GM12875 (cell line): ENCODE measurements around the gene MYOG.

ENCODE experiments used
- H3K4me3 ChIP-seq: one replicate; pipeline ENCODE4 v1.5.1; 2011; ENCODE audit warnings: low read depth, low read length, control low read depth
- CTCF ChIP-seq: IDR thresholded peaks from 2 replicates; pipeline ENCODE4 v1.5.1; 2011; ENCODE audit warnings: low read depth, mild to moderate bottlenecking, control low read depth, inconsistent platforms, low read length, moderate library complexity, borderline replicate concordance; ENCODE audit not compliant: insufficient read depth

The MYOG gene

DNA sequence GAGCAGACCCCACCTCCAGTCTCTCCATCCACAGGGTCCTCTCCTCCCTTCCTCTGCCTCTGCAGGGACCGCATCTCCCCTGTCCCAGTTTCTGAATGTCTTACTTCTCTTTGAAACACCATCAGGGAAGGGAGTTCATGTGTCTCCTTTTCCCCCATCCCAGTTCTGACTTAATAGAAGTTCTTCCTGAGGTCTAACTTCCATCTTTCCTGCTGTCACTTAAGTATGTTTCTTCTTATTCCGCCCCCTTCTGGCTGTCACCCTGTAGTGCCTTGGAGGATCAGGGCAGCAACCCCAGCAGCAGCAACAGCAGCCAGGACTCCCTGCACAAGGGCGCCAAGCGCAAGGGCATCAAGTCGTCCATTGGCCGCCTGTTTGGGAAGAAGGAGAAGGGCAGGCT is 29.3 kb downstream of the MYOG start:
- H3K4me3 ChIP-seq, result no peak overlapping the region
- TF ChIP-seq CTCF, result peak; percentile 25; the same call in 1 of the 2 replicates

DNA sequence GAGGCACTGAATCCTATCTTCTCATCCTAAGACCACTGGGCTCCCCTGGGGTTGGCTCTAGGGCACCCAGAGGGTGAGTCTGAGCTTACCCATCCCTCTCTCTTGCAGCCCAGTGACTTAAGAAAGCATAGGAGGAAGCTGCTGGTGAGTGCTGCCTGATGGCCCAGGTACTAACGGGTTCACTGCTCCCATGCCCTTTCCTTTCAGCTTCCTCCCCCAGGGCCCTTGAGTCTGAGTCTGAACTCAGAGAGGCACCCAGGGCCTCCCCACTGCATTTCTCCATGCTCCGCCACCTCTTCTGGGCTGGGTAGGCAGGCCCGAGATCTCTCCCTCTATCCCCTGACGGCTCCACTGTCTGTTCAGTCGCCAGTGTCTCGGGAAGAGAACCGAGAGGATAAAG is 29.8 kb downstream of the MYOG start:
- no peak overlapping the region for H3K4me3 ChIP-seq
- TF ChIP-seq CTCF, result no peak

- H3K4me3 ChIP-seq, result no peak overlapping the region
- no peak for TF ChIP-seq CTCF
Measured at GRCh38 chr1:203055161-203055799, 30.5 kb downstream of the MYOG start.

DNA sequence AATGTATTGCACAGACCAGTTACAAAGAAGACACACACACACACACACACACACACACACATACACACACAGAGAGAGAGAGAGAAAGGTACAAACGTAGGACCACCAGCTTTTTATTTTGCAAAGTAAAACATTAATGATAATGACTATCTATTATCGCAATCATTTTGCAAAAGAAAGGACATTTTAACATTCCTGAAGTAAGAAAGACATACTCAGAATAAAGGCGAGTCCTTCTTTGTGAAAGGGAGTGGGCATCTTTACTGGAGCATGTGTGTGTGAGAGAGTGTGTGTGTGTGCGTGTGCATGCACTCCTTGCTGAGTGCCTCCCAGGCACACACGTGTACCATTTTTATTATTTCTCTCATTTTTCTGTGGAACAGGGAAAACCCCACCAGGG is 31.2 kb downstream of the MYOG start:
- no peak overlapping the region for H3K4me3 ChIP-seq
- TF ChIP-seq CTCF, result no peak

GRCh38 chr1:203054184-203054583 is 31.6 kb downstream of the MYOG start:
- TF ChIP-seq CTCF, result no peak
- H3K4me3 ChIP-seq, result no peak overlapping the region

DNA sequence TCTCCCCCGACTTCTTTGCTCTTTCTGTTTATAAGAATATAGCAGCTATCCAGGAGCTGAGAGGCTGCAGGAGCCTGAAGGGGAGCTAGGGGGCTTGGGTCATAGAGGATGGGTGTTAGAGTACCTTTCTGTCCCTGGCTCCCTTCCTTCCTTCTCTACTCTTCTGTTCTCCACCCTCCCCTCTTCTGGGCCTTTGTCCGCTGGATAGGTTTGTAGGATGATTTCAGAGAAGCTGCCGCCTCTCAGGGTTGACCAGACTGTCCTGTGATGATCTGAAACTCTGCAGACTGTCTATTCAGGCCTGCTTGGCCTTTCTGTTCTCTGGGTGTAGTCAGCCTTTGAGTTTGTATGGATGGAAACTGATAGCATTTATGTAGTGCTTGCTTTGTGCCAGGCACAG is 33.2 kb downstream of the MYOG start:
- TF ChIP-seq CTCF, result no peak
- no peak overlapping the region for H3K4me3 ChIP-seq

GRCh38 chr1:203051841-203052324 is 33.9 kb downstream of the MYOG start:
- TF ChIP-seq CTCF, result no peak
- no peak overlapping the region for H3K4me3 ChIP-seq
